ENCODE measurements around the gene FREM1.

Gene FREM1

GRCh38 chr9:14939378-14939777 is 29.1 kb upstream of the FREM1 start:
- TF ChIP-seq CTCF (IDR thresholded peaks at IDR 0.05) (no peak), ZFX (IDR thresholded peaks at IDR 0.05; ENCODE audit: borderline replicate concordance) (no peak)
- no peak overlapping the region for H3K27ac ChIP-seq

GRCh38 chr9:14937216-14937615 is 27.0 kb upstream of the FREM1 start:
- no peak overlapping the region for H3K27ac ChIP-seq
- TF ChIP-seq ZFX (IDR thresholded peaks at IDR 0.05; ENCODE audit: borderline replicate concordance) (no peak), CTCF (IDR thresholded peaks at IDR 0.05) (no peak)

GRCh38 chr9:14936491-14936890 is 26.3 kb upstream of the FREM1 start:
- H3K27ac ChIP-seq: no peak overlapping the region
- no peak for TF ChIP-seq ZFX (IDR thresholded peaks at IDR 0.05; ENCODE audit: borderline replicate concordance)
- TF ChIP-seq CTCF (IDR thresholded peaks at IDR 0.05): no peak

- no peak overlapping the region for H3K27ac ChIP-seq
- TF ChIP-seq CTCF (IDR thresholded peaks at IDR 0.05): no peak
- no peak for TF ChIP-seq ZFX (IDR thresholded peaks at IDR 0.05; ENCODE audit: borderline replicate concordance)
Measured at GRCh38 chr9:14935964-14936363, 25.7 kb upstream of the FREM1 start.

- TF ChIP-seq CTCF (IDR thresholded peaks at IDR 0.05) (no peak), ZFX (IDR thresholded peaks at IDR 0.05; ENCODE audit: borderline replicate concordance) (no peak)
Measured at GRCh38 chr9:14935106-14935751, 25.0 kb upstream of the FREM1 start.

GRCh38 chr9:14932641-14933040 is 22.4 kb upstream of the FREM1 start:
- no peak for TF ChIP-seq ZFX (IDR thresholded peaks at IDR 0.05; ENCODE audit: borderline replicate concordance)
- TF ChIP-seq CTCF (IDR thresholded peaks at IDR 0.05): no peak
- no peak overlapping the region for H3K27ac ChIP-seq

More at GRCh38 chr9:14935106-14935751, 25.0 kb upstream of the FREM1 start:
- H3K27ac ChIP-seq: no peak overlapping the region

- TF ChIP-seq CTCF (IDR thresholded peaks at IDR 0.05): no peak
- TF ChIP-seq ZFX (IDR thresholded peaks at IDR 0.05; ENCODE audit: borderline replicate concordance): no peak
- H3K27ac ChIP-seq: no peak overlapping the region
Measured at GRCh38 chr9:14932231-14932630, 22.0 kb upstream of the FREM1 start.

All from 22Rv1 (cell line).